ENCODE data around the gene MCF2. TPM values are rescaled to one million over a fixed set of nuclear protein-coding genes. Genes with fewer than 3 reads are reported as not detected.
A peak's percentile ranks its signal among the peaks of the same experiment; 100 is the strongest.

Gene MCF2
- total RNA-seq, 1 donor from 2014 or later: 0.17 TPM

DNA sequence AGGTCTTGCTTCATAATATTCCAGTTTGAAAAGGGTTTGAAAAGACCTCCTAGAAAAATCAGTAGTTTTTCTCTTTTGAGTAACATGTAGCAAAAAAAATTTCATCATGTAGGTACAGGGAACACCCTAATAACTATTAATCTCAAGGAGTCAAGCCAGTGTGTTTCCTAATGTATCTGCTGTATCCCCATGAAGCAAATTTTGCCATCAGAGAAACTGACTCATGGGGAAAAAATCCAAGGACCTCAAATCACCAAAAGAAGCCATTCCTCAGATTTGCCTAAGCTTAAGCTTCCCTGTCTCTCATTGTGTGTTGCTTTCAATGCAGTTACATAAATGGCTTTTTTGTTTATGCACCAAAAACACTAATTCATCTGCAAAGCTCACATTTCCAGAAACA lies 147.7 kb downstream of the MCF2 start:
- no peak overlapping the region for H3K4me3 ChIP-seq (ENCODE audit: low read depth, low read length)
- DNase-seq (ENCODE audit: low read depth): no peak
- TF ChIP-seq, protein P1, sequence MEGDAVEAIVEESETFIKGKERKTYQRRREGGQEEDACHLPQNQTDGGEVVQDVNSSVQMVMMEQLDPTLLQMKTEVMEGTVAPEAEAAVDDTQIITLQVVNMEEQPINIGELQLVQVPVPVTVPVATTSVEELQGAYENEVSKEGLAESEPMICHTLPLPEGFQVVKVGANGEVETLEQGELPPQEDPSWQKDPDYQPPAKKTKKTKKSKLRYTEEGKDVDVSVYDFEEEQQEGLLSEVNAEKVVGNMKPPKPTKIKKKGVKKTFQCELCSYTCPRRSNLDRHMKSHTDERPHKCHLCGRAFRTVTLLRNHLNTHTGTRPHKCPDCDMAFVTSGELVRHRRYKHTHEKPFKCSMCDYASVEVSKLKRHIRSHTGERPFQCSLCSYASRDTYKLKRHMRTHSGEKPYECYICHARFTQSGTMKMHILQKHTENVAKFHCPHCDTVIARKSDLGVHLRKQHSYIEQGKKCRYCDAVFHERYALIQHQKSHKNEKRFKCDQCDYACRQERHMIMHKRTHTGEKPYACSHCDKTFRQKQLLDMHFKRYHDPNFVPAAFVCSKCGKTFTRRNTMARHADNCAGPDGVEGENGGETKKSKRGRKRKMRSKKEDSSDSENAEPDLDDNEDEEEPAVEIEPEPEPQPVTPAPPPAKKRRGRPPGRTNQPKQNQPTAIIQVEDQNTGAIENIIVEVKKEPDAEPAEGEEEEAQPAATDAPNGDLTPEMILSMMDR (conservative IDR thresholded peaks at IDR 0.05; ENCODE audit: low read depth, low read length): no peak

DNA sequence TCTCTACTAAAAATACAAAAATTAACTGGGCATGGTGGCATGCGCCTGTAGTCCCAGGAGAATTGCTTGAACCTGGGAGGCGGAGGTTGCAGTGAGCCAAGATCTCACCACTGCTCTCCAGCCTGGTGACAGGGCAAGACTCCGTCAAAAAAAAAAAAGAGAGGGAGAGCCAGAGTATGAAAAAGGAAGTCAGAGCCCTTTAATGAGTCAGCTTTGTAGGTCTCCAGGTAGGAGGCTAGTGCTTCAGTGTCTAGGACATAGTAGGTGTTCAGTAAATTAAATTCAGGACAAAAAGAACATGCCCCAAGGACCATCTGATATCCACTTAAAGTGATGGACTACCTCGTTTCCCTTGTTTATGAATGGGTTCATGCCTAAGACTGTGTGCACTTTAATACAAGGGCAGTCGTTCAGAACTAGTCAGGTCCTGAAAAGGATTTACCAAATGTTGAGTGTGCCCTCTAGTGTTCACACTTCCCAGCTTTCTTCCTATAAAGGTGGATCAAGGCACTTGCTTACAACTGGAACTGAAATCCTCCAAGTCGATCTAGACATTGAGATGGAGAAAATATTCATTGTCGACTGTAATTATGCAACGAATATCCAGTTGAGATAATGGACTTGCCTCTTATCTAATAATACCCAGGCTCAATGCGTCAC lies 148.5 kb downstream of the MCF2 start:
- TF ChIP-seq, protein P1 (conservative IDR thresholded peaks at IDR 0.05; ENCODE audit: low read depth, low read length): peak; percentile 64
- peak; percentile 18 for DNase-seq (ENCODE audit: low read depth)
- no peak overlapping the region for H3K4me3 ChIP-seq (ENCODE audit: low read depth, low read length)

DNA sequence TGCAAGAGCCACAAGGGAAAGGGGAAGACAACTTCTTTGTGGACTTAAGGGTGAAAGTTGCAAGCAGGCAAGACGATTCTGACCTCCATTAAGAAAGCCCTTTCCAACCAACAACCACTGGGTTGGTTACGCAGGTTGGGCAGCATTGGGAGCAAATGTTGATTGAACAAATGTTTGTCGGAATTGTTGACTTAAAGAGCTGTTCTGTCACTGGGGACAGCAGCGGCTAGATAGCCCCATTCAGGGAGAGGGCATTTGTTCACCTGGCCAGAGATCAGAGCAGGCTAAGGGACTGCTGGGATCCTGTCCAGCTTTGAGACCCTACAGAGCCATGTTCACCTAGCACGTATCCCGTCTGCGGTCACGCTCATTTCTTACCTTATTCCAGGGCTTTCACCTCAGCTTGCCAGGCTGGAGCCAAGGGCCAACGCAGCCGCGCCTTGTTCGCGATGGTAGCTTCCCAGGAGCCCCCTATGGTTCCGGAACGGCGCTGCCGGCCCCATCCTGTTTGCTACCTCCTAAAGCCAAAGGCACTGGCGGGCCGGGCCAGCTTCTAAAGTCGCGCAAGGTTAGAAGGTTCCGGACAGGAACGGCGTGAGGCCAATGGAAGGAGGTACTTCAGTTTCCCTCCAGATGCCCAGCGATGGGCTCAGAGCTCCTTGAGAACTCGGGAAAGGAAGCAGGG lies 152.8 kb downstream of the MCF2 start:
- DNase-seq (ENCODE audit: low read depth): no peak
- TF ChIP-seq, protein P1 (conservative IDR thresholded peaks at IDR 0.05; ENCODE audit: low read depth, low read length): no peak
- no peak overlapping the region for H3K4me3 ChIP-seq (ENCODE audit: low read depth, low read length)

DNA sequence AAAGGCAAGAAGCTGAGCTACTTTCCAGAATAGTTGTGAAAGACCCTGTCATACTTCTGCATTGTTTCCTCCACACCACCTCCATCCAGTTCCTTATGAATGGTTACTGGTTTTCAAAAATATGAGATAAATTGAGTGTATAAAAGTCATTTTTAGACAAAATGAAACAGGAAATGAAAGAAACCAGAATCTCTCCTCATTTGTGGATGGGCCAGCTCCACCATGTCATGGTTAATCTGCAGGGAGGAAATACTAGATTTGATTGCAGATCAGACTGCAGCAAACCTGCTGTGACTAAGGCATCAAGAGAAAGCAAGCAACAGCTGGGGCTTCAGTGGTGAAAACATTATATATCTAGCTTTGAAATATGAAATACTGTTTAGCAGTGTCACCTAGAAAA lies 153.6 kb downstream of the MCF2 start:
- TF ChIP-seq, protein P1 (conservative IDR thresholded peaks at IDR 0.05; ENCODE audit: low read depth, low read length): no peak
- H3K4me3 ChIP-seq (ENCODE audit: low read depth, low read length): no peak overlapping the region
- no peak for DNase-seq (ENCODE audit: low read depth)

DNA sequence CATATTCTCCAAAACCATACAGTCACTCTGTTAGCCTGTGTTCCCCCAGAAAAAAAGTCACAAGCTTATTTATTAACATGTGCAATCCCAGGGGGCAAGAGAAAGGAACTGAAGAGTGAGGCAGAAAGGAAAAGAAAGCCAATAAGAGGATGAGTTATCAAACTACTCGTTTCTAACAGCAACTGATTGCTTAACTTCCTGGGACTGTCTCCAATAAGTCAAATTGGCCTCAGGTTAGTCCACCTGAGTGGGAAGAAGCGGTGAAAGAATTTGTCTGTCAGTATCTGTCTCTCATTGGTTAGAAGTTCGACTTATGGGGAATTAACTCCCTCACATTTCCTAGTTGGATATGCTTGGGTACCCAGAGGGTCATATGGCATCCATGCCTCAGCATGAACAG lies 163.4 kb downstream of the MCF2 start:
- TF ChIP-seq, protein P1 (conservative IDR thresholded peaks at IDR 0.05; ENCODE audit: low read depth, low read length): no peak
- no peak overlapping the region for H3K4me3 ChIP-seq (ENCODE audit: low read depth, low read length)
- no peak for DNase-seq (ENCODE audit: low read depth)

DNA sequence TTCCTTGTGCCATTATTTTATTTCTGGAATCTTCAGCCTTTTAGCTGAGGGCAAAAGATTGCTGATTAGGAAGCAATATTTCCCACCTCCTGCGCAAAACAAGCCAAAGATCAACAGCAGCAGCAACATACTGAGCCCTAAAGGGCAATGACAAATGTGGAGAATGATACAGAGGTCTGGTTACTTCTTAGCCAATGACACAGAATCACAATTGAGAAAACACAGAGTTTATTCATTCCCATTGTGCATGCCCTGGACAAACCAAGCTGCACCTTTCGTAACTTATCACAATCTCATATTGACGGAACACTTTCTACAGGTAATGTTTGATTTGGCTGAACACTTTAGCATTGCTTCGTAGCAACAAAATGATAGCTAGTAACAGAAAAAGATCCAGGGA lies 164.0 kb downstream of the MCF2 start:
- H3K4me3 ChIP-seq (ENCODE audit: low read depth, low read length): no peak overlapping the region
- TF ChIP-seq, protein P1 (conservative IDR thresholded peaks at IDR 0.05; ENCODE audit: low read depth, low read length): no peak

DNA sequence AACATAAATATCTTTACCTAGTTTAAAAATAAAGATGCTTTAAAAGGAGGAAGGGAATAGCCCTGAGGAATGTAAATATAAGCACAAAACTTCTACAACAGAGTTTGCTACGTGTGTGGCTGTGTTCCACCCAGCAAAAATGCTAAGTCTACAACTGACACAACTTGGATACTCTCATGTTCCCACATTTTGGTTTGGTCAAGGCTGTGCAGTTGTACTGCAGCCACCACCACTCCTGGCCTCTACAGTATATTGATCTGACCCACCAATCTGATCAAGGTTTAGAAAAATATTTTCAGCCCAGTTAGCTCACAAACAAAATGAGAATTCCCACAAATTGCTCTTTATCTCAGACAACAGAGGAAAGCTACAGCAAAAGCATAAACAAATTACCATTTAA lies 165.3 kb downstream of the MCF2 start:
- H3K4me3 ChIP-seq (ENCODE audit: low read depth, low read length): no peak overlapping the region
- TF ChIP-seq, protein P1 (conservative IDR thresholded peaks at IDR 0.05; ENCODE audit: low read depth, low read length): no peak
- no peak for DNase-seq (ENCODE audit: low read depth)

More for the DNA sequence above, 164.0 kb downstream of the MCF2 start:
- no peak for DNase-seq (ENCODE audit: low read depth)

All from epithelial cell of proximal tubule (primary cell).